ENCODE measurements around the gene MYO6.

Gene MYO6

GRCh38 chr6:75968143-75968542 is 219.1 kb downstream of the MYO6 start:
- no peak for DNase-seq

Measured in hematopoietic multipotent progenitor cell treated with erythropoietin and hydrocortisone succinate and interleukin-3 and kit ligand, for 8 days (in vitro differentiated cells).